Activated naive CD4-positive, alpha-beta T cell treated with Interleukin-2 at 50 U/mL for 16 hours (primary cell): ENCODE measurements around the gene RXFP2.
A peak's percentile ranks its signal among the peaks of the same experiment; 100 is the strongest.

Experiments used
- DNase-seq: peaks from one replicate; pipeline ENCODE4 v3.0.0-alpha.2; 2020

The RXFP2 gene, protein sequence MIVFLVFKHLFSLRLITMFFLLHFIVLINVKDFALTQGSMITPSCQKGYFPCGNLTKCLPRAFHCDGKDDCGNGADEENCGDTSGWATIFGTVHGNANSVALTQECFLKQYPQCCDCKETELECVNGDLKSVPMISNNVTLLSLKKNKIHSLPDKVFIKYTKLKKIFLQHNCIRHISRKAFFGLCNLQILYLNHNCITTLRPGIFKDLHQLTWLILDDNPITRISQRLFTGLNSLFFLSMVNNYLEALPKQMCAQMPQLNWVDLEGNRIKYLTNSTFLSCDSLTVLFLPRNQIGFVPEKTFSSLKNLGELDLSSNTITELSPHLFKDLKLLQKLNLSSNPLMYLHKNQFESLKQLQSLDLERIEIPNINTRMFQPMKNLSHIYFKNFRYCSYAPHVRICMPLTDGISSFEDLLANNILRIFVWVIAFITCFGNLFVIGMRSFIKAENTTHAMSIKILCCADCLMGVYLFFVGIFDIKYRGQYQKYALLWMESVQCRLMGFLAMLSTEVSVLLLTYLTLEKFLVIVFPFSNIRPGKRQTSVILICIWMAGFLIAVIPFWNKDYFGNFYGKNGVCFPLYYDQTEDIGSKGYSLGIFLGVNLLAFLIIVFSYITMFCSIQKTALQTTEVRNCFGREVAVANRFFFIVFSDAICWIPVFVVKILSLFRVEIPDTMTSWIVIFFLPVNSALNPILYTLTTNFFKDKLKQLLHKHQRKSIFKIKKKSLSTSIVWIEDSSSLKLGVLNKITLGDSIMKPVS

DNA sequence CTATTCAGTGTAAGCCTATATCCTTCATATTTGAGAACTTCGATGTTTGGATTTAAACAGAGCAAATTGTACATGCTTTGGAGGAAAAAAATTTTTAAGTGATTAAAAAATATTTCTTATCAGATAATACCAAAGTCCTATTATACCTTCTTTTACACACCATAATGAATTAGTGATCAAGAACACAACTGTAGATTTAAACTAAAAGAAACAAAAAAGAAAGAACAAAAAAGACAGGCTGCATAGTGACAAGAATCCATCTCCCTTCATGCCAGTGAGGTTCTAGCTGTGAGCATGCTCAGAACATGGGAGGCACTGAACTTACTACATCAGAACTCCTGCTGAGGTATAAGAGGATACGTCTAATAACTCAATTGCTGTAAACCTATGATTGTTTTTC, at the start of gene RXFP2:
RXFP2 (plus strand) TSS at position 301 of the 400 bp plus-strand sequence; CDS start at position 388, 87 bp downstream.
- no peak for DNase-seq

DNA sequence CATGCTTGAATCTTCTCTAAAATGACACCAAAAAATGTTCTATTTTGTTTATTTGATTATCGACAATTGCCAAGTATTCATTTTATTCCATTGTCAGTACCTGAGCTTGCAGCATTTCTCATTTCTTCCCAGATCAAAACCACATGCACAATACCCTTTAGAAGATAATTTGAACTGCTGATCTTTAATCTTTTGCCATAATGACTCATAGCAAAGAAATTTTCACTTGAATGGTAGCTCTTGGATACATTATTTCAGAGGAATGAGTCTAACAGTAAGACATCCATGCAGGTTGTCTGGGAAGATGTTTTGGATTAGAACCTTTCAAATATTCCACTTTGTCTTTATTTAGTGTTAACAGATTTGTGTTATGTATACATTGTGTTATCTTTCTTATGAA, 42.0 kb upstream of the RXFP2 start:
- DNase-seq: no peak

DNA sequence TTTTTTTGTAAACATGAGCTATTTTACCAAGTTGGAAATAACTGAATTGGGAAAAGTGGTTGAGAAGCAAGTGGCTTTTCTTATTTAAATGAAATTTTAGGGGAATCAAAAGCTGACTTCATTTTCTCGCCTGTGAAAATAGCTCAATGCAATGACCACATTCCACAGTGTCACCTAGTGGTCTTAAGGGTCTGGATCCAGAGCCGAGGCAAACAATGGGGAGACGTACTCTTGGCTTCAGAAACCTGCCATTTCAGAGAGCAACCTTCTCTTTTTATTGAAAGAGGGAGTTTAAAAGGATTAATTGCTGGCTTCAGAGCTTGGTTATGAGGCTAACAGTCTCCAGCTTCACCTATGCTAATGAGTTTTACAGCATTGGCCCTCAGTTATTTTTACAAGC, 39.7 kb upstream of the RXFP2 start:
- DNase-seq: no peak

DNA sequence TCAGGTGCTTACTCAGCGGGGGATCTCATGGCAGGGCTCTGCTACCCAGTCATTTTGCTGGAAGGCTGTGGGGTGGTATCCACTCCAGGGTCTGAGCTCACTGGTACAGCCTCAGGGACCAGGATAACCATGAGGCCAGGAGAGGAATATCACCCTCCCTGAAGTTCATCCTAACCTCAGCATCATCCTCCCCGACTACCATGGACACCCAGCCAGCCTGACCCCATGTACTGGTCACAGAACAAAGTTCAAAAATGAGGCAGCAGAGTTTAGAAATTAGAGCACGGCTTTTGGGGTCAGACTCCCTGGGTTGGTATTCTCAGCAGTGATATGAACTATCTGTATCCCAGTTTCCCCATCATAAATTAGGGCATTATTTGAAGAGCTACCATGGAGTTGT, 35.5 kb upstream of the RXFP2 start:
- no peak for DNase-seq

DNA sequence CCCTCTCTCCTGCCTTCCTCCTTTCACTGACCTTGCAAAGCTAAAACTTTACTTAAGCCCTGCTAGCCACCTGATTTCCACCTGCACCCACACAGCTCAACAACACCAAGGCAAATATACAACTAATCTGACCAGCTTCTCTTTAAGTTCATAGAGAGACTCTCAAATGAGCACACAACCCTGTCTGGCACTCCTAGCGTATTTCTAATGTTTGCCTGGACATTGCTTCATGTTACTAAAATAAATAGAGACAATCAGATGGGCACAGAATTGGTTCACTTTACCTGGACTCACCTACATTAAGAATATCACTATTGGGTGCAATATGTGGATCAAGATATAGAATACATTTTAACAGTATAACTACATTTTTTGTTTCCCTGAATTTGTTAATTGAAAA, 33.2 kb upstream of the RXFP2 start:
- DNase-seq: no peak

DNA sequence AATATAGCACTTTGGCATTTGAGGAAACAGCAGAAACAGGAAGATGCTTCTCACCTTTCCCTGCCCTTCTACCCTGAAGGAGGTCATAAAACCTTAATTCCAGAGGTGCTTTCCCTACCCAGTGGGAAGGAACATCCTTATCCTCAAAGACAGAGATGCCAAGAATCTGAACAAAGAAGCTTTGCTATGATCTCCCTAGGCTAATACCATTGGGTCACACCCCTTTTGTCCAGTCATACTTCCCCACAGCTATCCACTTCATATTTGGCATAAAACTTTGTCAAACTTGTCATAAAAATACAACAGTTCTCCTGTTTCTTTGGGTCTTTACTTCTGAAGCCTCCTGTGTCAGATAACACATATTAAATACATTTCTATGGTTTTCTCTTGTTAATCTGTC, 21.7 kb upstream of the RXFP2 start:
- DNase-seq: no peak

DNA sequence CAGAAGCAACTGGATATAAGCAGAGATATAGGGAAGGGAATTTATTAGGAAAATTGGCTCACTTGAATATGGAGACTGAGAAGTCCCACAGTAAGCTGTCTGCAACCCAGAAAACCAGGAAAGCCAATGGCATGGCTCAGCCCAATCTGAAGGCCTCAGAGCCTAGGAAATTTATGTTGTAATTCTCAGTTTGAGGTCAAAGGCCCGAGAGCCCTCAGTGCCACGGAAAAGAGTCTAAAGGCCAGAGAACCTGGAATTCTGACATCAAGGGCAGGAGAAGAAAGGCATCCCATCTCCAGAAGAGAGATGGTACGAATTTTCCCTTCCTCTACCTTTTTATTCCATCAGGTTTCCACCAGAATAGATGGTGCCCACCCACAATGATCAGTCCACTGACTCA, 20.1 kb upstream of the RXFP2 start:
- no peak for DNase-seq

DNA sequence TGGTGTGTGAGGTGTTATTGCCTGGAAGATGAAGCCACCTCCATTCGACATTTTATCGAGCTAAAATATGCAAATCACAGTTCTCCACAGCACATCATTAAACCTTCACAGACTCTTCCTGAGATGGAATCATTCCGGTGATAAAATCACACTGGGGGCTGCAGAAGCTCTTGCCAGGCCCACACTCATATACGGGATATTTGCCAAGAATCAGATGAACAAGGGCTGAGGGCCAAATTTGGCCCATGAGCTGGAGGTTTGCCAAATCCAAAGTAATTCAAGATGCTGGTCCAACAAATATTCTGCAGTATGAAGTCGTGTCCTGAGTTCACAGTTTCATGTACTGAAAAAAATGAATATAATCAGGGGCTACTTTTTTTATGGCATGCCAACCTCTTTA, 16.7 kb upstream of the RXFP2 start:
- no peak for DNase-seq

DNA sequence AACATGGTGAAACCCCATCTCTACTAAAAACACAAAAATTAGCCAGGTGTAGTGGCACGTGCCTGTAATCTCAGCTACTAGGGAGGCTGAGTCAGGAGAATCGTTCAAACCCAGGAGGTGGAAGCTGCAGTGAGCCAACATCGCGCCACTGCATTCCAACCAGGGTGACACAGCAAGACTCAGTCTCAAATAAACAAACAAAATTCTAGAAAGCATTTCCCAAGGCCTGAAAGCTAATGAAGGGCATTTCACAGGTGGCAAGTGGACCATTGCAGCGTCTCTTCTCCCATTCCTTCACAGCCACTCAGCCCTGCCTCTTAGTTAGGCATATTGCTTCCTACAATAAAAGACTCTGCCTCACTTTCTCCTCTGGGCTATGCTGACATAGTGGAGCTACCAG, 13.5 kb upstream of the RXFP2 start:
- no peak for DNase-seq

DNA sequence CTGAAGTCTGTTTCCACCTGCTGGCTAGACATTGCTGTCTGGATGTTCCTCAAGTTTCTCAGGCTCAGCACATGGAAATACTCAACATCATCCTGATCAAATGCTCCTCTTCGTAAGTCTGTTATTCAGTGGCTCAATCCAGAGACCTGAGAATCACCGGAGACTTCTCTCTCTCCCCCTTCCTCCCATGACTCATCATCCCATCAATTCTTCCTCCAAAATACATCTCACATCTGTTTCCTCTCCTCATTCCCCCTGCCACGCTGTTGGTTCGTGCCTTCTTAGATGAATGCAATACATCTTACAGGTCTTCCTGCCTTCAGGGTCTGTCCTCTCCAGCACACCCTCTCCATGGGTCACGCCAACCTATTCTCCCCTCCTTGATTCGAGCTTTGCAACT, 7.4 kb upstream of the RXFP2 start:
- no peak for DNase-seq

DNA sequence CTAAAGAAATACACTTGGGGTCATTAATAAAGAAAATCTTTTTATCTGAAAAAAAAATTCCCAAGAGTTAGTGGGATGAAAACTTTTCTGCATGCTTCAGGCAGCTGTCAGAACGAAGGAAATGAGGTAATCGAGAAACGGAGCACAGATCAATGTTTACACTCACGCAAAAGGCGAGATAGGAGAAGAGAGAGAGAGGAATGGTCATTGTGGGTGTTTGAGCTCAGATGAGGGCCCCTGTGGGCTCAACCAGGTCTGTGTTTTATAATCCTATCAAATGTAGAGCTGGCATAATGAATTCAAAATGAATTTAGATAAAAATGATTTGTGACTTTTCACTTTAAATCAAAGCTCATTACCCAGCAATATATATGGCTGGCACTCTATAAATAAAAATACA, 6.3 kb upstream of the RXFP2 start:
- no peak for DNase-seq

DNA sequence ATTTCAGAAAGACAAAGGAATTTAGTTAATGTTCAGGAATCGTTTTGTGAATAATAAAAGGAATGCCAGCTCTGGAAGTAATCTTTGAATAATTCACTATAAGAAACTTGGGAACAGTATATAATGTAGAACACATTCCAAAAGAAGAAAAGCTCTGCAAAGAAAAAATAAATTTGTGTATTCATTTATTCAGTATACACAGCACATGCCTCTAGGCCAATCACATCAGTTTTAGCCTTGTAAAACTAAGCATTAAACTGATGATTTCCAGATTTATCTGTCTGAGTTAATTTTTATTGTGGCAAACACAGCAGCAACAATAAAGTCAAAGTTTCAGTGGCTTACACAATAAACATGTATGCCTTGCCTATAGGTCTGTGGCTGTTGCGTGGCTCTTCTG, 5.7 kb upstream of the RXFP2 start:
- no peak for DNase-seq

DNA sequence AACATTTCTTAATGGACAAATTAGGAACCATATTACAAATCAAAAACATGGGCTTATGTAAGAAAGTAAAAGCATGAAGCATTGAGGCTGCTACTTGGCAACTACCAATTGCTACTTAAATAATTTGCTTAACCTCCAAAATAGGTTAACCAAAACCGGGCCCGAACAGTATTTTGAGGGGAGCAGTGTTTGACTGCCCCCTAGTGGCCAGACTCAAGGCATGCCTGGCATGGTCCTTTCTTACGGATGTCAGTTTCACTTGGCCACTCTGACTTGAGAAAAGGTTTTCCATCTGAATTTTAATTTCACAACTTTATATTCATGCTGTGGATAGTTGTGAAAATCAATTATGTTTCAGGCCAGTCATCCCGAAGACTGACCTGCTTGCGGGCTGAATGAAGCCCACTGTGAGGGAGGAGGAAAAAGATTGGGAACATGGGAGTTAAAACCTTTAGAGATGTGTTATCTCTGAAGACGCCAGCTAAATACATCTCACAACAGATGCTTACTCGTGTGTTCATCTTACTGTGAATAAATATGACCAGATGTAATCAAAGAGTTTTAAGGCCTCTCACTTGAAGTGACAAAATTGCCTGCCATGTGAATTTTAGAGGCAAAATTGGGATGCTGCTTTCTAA, 2.9 kb downstream of the RXFP2 start:
- DNase-seq: peak; percentile 67

DNA sequence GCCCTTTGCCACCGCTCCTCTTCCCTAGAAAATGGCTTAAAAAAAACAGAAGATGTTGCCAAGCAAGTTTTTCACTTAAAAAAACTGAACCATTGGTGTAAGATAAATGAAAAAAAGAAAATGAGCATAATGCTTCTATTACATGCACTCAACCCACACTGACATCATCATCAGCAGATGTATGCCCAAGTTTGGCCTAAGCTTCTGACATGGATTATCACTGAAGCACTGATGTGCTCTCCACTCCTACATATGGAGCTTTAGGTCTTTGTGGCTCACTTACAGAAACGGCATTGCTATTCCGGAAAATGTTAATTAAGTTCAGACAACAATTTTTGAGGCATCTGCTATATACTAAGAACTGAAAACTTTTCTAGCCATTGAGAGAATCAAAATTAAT, 8.0 kb downstream of the RXFP2 start:
- DNase-seq: no peak

DNA sequence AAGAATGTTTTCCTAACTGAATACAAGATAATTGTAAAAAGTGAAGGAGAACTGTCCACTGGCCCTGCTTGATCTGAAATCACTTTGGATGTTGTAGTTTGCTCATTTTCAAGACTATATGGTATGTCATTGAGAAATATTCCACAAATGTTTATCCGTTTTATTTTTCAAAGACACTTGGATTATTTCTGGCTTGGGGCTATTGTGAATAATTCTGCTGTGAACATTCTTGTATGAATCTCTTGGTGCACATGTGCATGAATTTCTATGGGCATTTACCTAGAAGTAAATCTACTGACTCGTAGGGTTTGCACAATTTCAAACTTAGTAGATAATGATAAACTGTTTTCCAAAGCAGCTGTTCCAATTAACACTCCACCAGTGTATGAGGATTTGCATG, 8.6 kb downstream of the RXFP2 start:
- no peak for DNase-seq

DNA sequence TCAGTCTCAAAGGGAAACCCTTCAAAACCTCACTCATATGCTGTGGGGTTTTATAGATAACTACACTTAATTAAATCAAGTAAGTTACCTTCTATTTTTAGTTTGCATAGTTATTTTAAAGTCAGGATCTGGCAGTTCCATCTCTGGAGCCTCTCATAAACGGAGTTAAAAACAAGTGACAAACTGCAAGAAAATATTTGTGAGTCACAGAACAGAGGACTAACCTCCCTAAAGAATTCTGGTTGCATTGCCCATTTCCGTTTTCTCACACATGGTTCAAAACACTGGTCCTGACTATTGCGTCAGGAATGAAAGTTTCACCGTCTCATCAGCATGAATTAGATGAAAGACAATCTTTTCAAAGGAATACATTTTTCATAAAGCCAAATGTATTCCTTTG, 10.6 kb downstream of the RXFP2 start:
- DNase-seq: no peak

DNA sequence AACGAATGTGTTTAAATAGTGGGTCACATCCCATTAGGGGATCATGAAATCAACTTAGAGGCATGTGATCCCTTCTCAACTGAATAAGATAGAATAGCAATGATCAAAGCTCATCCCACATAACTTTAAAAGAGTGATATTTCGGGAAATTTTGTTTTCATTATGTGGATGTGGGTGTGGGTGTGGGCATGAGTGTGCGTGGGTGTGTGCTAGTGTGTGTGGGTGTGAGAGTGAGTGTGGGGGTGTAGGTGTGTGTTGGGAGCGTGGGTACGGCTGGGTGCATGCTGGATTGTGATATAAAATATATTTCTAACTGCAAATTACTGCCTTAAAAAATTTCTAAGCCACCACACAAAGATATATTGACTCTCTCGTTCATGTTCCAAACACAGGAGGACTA, 15.9 kb downstream of the RXFP2 start:
- no peak for DNase-seq

DNA sequence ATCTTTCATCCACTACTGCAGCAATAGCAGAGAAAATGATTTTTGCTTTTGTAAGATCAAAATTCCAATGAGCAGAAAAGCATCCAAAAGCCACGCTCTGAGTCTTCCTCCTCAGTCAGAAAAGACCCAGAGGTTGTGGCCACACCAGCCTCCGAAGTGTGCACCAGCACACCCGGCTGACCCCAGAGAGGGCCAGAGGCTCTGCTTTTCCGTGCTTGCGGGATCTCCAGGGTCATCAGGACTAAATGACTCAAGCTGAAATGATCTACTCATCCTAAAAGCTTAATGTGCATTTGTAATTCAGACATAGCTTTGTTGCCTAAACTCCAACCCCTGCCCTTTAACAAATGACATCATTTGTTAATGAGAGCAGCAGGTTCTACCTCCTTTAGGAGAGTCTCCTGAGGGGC, 16.5 kb downstream of the RXFP2 start:
- DNase-seq: no peak

DNA sequence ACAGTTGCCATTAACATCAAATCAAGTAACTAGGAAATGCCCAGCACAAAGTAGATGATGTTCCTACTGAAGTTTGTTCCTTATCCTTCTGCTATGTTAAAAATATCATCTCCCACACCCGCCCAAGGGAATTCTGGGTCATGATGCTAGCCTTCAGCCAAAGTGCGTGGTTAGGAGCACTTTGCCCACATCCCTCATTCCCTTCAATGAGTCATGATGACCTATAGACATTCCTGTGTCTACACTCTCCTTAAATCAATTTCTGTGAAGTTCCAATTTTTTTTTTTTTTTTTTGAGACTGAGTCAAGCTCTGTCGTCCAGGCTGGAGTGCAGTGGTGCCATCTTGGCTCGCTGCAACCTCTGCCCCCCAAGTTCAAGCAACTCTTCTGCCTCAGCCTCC, 17.0 kb downstream of the RXFP2 start:
- DNase-seq: no peak

DNA sequence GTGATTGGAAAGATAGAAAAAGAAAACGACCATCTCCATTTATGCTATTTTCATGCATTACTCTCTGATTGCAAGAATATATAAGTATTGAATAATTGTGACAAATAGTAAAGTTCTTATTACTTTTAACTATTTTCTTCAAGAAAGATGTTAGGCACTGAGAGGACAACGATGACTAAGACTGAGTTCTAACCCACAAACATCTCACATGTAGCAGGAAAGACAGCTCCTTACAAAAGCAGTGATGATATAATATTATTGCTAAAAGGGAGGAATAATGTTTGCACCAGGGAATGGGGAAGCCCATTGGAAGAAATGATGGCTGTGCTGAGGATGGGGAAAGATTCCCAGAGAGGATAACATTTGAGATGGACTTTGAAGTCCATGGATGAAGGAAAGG, 22.6 kb downstream of the RXFP2 start:
- DNase-seq: no peak

DNA sequence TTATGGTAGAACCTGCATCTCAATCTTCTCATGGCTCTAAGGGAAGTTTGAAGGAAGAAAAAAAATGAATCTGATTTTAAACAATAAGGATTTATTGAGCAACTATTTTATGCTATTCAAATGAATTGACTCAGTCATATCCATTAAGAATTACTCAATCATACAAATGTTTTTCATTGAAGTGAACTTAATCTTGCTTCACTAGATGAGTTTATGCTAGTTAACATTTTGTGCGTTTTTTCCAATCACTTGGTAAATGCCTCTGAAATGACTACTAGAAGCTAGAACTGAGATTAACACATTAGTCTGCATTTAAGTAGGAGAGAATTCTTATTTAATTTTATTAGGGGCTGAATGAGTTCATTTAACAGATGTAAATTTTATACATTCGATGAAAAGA, 25.2 kb downstream of the RXFP2 start:
- no peak for DNase-seq

DNA sequence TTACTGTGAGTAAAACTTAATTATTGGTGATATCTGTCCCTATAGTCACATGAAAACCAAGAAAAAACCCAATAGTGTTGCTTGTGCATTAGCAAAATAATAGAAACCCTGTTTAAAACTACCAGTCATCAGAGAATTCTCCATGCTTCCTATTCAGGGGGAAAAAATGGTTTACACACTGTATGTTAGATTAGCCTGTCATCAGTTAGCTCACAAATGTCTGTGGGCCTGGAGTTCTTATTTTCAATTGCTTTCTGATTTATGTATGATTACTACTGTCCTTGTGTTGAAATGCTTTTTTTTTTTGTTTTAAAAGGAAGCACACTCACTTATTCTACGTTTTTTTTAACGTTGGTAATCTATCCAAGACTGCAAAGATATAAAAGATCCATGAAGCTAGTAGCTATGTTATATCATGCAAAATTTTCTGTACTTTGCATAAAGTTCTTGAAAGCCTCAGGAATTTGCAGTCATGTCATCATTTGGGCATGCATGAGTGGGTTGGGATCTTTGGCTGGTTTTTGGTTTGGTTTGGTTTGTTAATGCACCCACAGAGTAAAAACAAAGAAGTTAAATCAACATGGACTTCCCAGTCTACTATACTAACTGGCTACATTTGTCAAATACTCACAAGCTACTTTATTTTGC, 25.9 kb downstream of the RXFP2 start:
- DNase-seq: no peak

DNA sequence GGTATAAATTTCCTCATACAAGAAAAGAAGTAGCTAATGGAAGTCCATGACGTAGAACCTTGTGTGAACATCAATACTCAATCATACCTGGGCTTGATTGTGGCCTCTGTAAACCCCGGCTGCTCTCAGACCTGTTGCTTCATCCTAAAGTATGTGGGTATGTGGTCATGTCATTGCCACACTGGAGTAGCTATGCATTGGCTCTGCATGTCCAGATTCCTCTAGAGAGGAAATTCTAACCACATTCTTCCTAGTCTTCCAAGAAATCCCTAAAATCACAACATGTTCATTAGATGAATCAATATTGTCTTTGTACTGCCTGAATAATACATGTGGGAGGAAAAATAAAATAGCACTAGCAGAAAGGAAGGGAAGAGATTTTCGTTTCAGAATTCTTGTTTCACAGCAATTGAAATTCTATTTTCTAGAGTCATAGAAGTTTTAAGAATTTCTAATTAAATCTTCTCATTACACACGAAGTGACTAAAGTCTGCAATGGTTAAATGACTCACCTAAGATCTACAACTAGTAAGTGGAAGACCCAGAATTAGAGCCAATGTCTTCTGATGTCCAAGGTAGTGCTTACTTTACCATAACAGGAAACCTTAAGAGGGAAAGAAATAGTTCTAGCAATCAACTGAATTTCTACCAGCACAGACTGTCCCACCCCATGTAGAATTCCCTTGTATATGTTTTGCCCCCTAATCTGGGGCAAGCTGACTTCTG, 28.0 kb downstream of the RXFP2 start:
- DNase-seq: no peak
